Lower leg skin (tissue), 3 donors: ENCODE data around the gene PHTF2.

Experiments
- POLR2A ChIP-seq, 2 donors: fragments of 450-650 bp; IDR thresholded peaks; one replicate each; pipeline ENCODE4 v1.6.1; 2016 to 2017; ENCODE audit warnings: antibody characterized with exemption in 2 of 2, mild to moderate bottlenecking in 1 of 2, moderate library complexity in 1 of 2
- TF ChIP-seq, protein P1 (sequence below), 3 donors: fragments of 450-650 bp; IDR thresholded peaks; one replicate each; pipeline ENCODE4 v1.5.1; 2016; ENCODE audit warnings: antibody characterized with exemption in 3 of 3, mild to moderate bottlenecking in 3 of 3, moderate library complexity in 2 of 3

DNA sequence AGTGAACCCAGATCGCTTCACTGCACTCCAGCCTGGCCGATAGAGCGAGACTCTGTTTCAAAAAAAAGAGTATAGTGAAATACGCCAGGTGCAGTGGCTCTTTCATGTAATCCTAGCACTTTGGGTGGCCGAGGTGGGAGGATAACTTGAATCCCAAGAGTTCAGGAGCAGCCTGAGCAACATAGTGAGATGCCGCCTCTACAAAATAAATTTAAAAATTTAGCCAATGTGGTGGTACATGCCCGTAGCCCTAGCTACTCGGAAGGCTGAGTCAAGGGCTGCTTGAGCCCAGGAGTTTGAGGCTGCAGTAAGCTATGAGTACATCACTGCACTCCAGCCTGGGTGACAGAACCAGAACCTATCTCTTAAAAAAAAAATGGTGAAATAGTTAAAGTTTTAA, 28.3 kb upstream of the PHTF2 start:
- TF ChIP-seq, protein P1, sequence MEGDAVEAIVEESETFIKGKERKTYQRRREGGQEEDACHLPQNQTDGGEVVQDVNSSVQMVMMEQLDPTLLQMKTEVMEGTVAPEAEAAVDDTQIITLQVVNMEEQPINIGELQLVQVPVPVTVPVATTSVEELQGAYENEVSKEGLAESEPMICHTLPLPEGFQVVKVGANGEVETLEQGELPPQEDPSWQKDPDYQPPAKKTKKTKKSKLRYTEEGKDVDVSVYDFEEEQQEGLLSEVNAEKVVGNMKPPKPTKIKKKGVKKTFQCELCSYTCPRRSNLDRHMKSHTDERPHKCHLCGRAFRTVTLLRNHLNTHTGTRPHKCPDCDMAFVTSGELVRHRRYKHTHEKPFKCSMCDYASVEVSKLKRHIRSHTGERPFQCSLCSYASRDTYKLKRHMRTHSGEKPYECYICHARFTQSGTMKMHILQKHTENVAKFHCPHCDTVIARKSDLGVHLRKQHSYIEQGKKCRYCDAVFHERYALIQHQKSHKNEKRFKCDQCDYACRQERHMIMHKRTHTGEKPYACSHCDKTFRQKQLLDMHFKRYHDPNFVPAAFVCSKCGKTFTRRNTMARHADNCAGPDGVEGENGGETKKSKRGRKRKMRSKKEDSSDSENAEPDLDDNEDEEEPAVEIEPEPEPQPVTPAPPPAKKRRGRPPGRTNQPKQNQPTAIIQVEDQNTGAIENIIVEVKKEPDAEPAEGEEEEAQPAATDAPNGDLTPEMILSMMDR (IDR thresholded peaks at IDR 0.05) = no peak
- TF ChIP-seq POLR2A (IDR thresholded peaks at IDR 0.05) = no peak
